HCT116 (cell line): ENCODE results near the gene FIBCD1. TPM values are rescaled to one million over a fixed set of nuclear protein-coding genes. Genes with fewer than 3 reads are reported as not detected.

Source experiments
- ATAC-seq: fragments of 200-7000 bp; cut with Tn5 transposase; 2 replicates; pipeline ENCODE4 v1.9.1; 2020; ENCODE audit warnings: mild to moderate bottlenecking, moderate library complexity
- BruUV-seq: library from RNA; stranded (reverse); fragments of 400-500 nt; replicated peaks from 2 replicates; lab custom pipeline; 2021; lab: Mats Ljungman, UMichigan
- CTCF ChIA-PET: fragments of 300-600 bp; sonication (Branson Sonifier 250); formaldehyde crosslinking; loops from one replicate; lab custom pipeline; 2021; ENCODE audit warnings: antibody characterized with exemption; lab: Charles Lee
- POLR2A ChIA-PET: fragments of 300-600, 350-600 bp; sonication (Branson Sonifier 250); formaldehyde crosslinking; loops from one replicate; lab custom pipeline; 2021; ENCODE audit warnings: antibody characterized with exemption; lab: Charles Lee
- RAD21 ChIA-PET, 2 experiments: fragments of 300-600 bp; sonication (Branson Sonifier 250); formaldehyde crosslinking; loops; one replicate each; lab custom pipeline; 2023; ENCODE audit warnings: low total read pairs in 2 of 2; ENCODE audit not compliant: uncharacterized antibody in 2 of 2, unreplicated experiment in 2 of 2, low non-redundant PET in 1 of 2; lab: Charles Lee
- DNase-seq: peaks from one replicate; pipeline ENCODE4 v3.0.0-alpha.2; 2010; ENCODE audit warnings: low read depth, low spot score
- H2AFZ ChIP-seq: fragments of 200-600 bp; shearing (Covaris generic), sonication (generic); 2 replicates; pipeline ENCODE4 v1.6.1; 2017; ENCODE audit warnings: low read depth, mixed run types, mixed read lengths, antibody characterized with exemption, low read length; ENCODE audit not compliant: poor library complexity, severe bottlenecking
- H3K27ac ChIP-seq: 2 replicates; pipeline ENCODE4 v1.5.1; 2012; ENCODE audit warnings: low read depth, low read length
- H3K27me3 ChIP-seq: fragments of 200-600 bp; sonication (generic); 2 replicates; pipeline ENCODE4 v1.6.1; 2016; ENCODE audit warnings: mixed run types, low read length, mixed read lengths; ENCODE audit not compliant: insufficient read depth
- H3K36me3 ChIP-seq, 2 experiments: fragments of 200-500 bp in 1 of 2; fragments of 200-600 bp in 1 of 2; sonication (Bioruptor generic) in 1 of 2; sonication (generic) in 1 of 2; 2 replicates each; pipeline versions ENCODE4 v1.5.1 to v1.6.1; 2014 to 2016; ENCODE audit warnings: low read length in 2 of 2, inconsistent platforms in 1 of 2, mixed read lengths in 1 of 2, mixed run types in 1 of 2; ENCODE audit not compliant: insufficient read depth in 2 of 2, control insufficient read depth in 1 of 2
- H3K4me1 ChIP-seq, 2 experiments: fragments of 200-600 bp in 1 of 2; sonication (generic) in 1 of 2; 2 replicates each; pipeline versions ENCODE4 v1.5.1 to v1.6.1; 2012 to 2017; ENCODE audit warnings: low read length in 2 of 2, inconsistent platforms in 1 of 2, mild to moderate bottlenecking in 1 of 2, mixed read lengths in 1 of 2, mixed run types in 1 of 2, moderate library complexity in 1 of 2; ENCODE audit not compliant: insufficient read depth in 2 of 2, control insufficient read depth in 1 of 2
- H3K4me2 ChIP-seq: fragments of 200-600 bp; sonication (generic); 2 replicates; pipeline ENCODE4 v1.6.1; 2017; ENCODE audit warnings: mixed run types, low read length, mixed read lengths
- H3K4me3 ChIP-seq, 2 experiments: fragments of 200-600 bp in 1 of 2; sonication (generic) in 1 of 2; replicated peaks in 1 of 2; 2 replicates each; pipeline ENCODE4 v1.5.1; 2011 to 2016; ENCODE audit warnings: low read length in 2 of 2, control low read depth in 1 of 2, low read depth in 1 of 2, mild to moderate bottlenecking in 1 of 2, mixed read lengths in 1 of 2, mixed run types in 1 of 2
- H3K79me2 ChIP-seq: fragments of 200-600 bp; sonication (generic); 2 replicates; pipeline ENCODE4 v1.6.1; 2017; ENCODE audit warnings: mild to moderate bottlenecking, mixed run types, low read length, moderate library complexity, mixed read lengths; ENCODE audit not compliant: insufficient read depth
- H3K9ac ChIP-seq: fragments of 200-600 bp; sonication (generic); 2 replicates; pipeline ENCODE4 v1.6.1; 2016; ENCODE audit warnings: low read length, mixed read lengths
- H3K9me2 ChIP-seq: fragments of 200-600 bp; sonication (generic), shearing (Covaris generic); 2 replicates; pipeline ENCODE4 v1.6.1; 2017; ENCODE audit warnings: mixed run types, mild to moderate bottlenecking, moderate library complexity; ENCODE audit not compliant: insufficient read depth
- H3K9me3 ChIP-seq, 2 experiments: fragments of 200-500 bp in 1 of 2; fragments of 200-600 bp in 1 of 2; sonication (Bioruptor generic) in 1 of 2; sonication (generic) in 1 of 2; 2 replicates each; pipeline ENCODE4 v1.6.1; 2014 to 2017; ENCODE audit warnings: low read length in 2 of 2, mixed read lengths in 2 of 2, inconsistent platforms in 1 of 2, low read depth in 1 of 2, mild to moderate bottlenecking in 1 of 2, mixed run types in 1 of 2, moderate library complexity in 1 of 2; ENCODE audit not compliant: control insufficient read depth in 1 of 2, insufficient read depth in 1 of 2
- H4K20me1 ChIP-seq: fragments of 200-600 bp; sonication (generic), shearing (Covaris generic); 2 replicates; pipeline ENCODE4 v1.6.1; 2017; ENCODE audit warnings: mixed run types, mild to moderate bottlenecking, moderate library complexity; ENCODE audit not compliant: insufficient read depth
- CTCF ChIP-seq, 3 experiments: fragments of 200-600 bp in 1 of 3; sonication (generic) in 1 of 3; IDR thresholded peaks in 2 of 3; conservative IDR thresholded peaks in 1 of 3; 2 replicates each; pipeline ENCODE4 v1.5.1; 2012 to 2017; ENCODE audit warnings: low read depth in 2 of 3, low read length in 2 of 3, antibody characterized with exemption in 1 of 3, borderline replicate concordance in 1 of 3, control low read depth in 1 of 3, mild to moderate bottlenecking in 1 of 3, mixed read lengths in 1 of 3, mixed run types in 1 of 3, moderate library complexity in 1 of 3; ENCODE audit not compliant: insufficient read depth in 1 of 3
- EZH2 ChIP-seq: fragments of 200-600 bp; sonication (generic); IDR thresholded peaks from 2 replicates; pipeline ENCODE4 v1.6.1; 2017; ENCODE audit warnings: antibody characterized with exemption, mixed run types
- FOSL1 ChIP-seq: IDR thresholded peaks from 2 replicates; pipeline ENCODE4 v1.6.1; 2012; ENCODE audit warnings: low read depth
- JUND ChIP-seq: IDR thresholded peaks from 2 replicates; pipeline ENCODE4 v1.6.1; 2012
- POLR2A ChIP-seq: IDR thresholded peaks from 2 replicates; pipeline ENCODE4 v1.7.0; 2011; ENCODE audit warnings: borderline replicate concordance; ENCODE audit not compliant: insufficient read depth, insufficient read length; ENCODE audit errors: extremely low read depth
- RAD21 ChIP-seq: IDR thresholded peaks from 2 replicates; pipeline ENCODE4 v1.6.1; 2012; ENCODE audit warnings: low read depth, mild to moderate bottlenecking
- TCF7L2 ChIP-seq: IDR thresholded peaks from 2 replicates; pipeline ENCODE4 v1.7.0; 2011; ENCODE audit warnings: borderline replicate concordance, inconsistent platforms; ENCODE audit not compliant: insufficient read depth, insufficient read length; ENCODE audit errors: extremely low read depth
- ZFX ChIP-seq: fragments of 450-650 bp; IDR thresholded peaks from 2 replicates; pipeline ENCODE4 v1.6.1; 2017
- intact Hi-C: fragments of 100-400 bp; cut with micrococcal nuclease; formaldehyde crosslinking; loops from 2 replicates; pipeline ENCODE4 v1.10.0; 2022
- total RNA-seq: library from RNA; stranded (reverse); gene quantifications from one replicate; pipeline ENCODE4 v1.2.1, GENCODE V29; 2021; ENCODE audit not compliant: unreplicated experiment
- TF ChIP-seq, protein P1 (sequence below): IDR thresholded peaks from 2 replicates; pipeline ENCODE4 v1.6.1; 2011; ENCODE audit warnings: mild to moderate bottlenecking, low read length, moderate library complexity; ENCODE audit not compliant: insufficient replicate concordance; ENCODE audit errors: extremely low read depth

FIBCD1 gene
- total RNA-seq, 1 experiment from 2014 or later, result 26.1 TPM

GRCh38 chr9:130982636-130983358, 43.8 kb upstream of the FIBCD1 start:
- H3K9me3 ChIP-seq, result no peaks in the 10 kb centered on the region
- no peaks in the 10 kb centered on the region for H3K9me2 ChIP-seq
- BruUV-seq, result no TSS peak
- ATAC-seq (no peak), DNase-seq (no peak)
- no peak overlapping the region for H2AFZ ChIP-seq
- H3K4me2 ChIP-seq, result no peak overlapping the region
- H3K9ac ChIP-seq, result no peak overlapping the region
- ChIA-PET CTCF (interaction anchor here (0.6 kb wide), 1 partner anchor 75 kb away, joined by 3 read pairs; no protein-coding TSS in a partner anchor), RAD21 (no interaction called here), POLR2A (no interaction called here)
- no peaks in the 10 kb centered on the region for H3K4me1 ChIP-seq
- no peak overlapping the region for H3K27ac ChIP-seq
- no peaks in the 10 kb centered on the region for H3K27me3 ChIP-seq
- no peaks in the 10 kb centered on the region for H4K20me1 ChIP-seq
- no peak overlapping the region for H3K4me3 ChIP-seq
- no peak for TF ChIP-seq FOSL1
- no peak for TF ChIP-seq RAD21
- TF ChIP-seq POLR2A, result no peak
- TF ChIP-seq TCF7L2, result no peak
- no peak for TF ChIP-seq JUND
- TF ChIP-seq, protein P1, sequence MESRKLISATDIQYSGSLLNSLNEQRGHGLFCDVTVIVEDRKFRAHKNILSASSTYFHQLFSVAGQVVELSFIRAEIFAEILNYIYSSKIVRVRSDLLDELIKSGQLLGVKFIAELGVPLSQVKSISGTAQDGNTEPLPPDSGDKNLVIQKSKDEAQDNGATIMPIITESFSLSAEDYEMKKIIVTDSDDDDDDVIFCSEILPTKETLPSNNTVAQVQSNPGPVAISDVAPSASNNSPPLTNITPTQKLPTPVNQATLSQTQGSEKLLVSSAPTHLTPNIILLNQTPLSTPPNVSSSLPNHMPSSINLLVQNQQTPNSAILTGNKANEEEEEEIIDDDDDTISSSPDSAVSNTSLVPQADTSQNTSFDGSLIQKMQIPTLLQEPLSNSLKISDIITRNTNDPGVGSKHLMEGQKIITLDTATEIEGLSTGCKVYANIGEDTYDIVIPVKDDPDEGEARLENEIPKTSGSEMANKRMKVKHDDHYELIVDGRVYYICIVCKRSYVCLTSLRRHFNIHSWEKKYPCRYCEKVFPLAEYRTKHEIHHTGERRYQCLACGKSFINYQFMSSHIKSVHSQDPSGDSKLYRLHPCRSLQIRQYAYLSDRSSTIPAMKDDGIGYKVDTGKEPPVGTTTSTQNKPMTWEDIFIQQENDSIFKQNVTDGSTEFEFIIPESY, result no peak
- TF ChIP-seq EZH2, result no peak
- TF ChIP-seq ZFX, result no peak
- no peak for TF ChIP-seq CTCF (IDR thresholded peaks at IDR 0.05 in 2 of 3, conservative IDR thresholded peaks at IDR 0.05 in 1 of 3; ENCODE audit: borderline replicate concordance in 1 of 3, insufficient read depth in 1 of 3, low read depth in 2 of 3, low read length in 2 of 3)
- TF ChIP-seq, all 23 proteins: peak for 0
- intact Hi-C loops, result no loop called here
- H3K36me3 ChIP-seq, result no peaks in the 10 kb centered on the region
- H3K79me2 ChIP-seq, result no peaks in the 10 kb centered on the region
